Measurements from ENCODE around the gene MLLT10.
"Not testable (repeated sequence)": the region's sequence is repeated elsewhere in the genome, so short reads cannot be mapped to it uniquely, and the experiment has no call there.

The MLLT10 gene

GRCh38 chr10:21707498-21707897 lies 173.5 kb downstream of the MLLT10 start:
- no peak for DNase-seq

- no peak for DNase-seq
Measured at GRCh38 chr10:21712975-21713374, 178.9 kb downstream of the MLLT10 start.

GRCh38 chr10:21715531-21716195 lies 181.6 kb downstream of the MLLT10 start:
- DNase-seq, result no peak

GRCh38 chr10:21717437-21718054 lies 183.5 kb downstream of the MLLT10 start:
- not testable (repeated sequence) for DNase-seq

GRCh38 chr10:21719502-21719901 lies 185.5 kb downstream of the MLLT10 start:
- DNase-seq, result no peak

GRCh38 chr10:21720090-21720489 lies 186.1 kb downstream of the MLLT10 start:
- DNase-seq, result no peak

- no peak for DNase-seq
Measured at GRCh38 chr10:21721000-21721665, 187.1 kb downstream of the MLLT10 start.

- no peak for DNase-seq
Measured at GRCh38 chr10:21722209-21722608, 188.2 kb downstream of the MLLT10 start.

GRCh38 chr10:21724020-21724589 lies 190.1 kb downstream of the MLLT10 start:
- no peak for DNase-seq

- peak; percentile 99 for DNase-seq
Measured at GRCh38 chr10:21724687-21725367, 190.8 kb downstream of the MLLT10 start.

GRCh38 chr10:21726601-21727225 lies 192.7 kb downstream of the MLLT10 start:
- no peak for DNase-seq

GRCh38 chr10:21727452-21728168 lies 193.6 kb downstream of the MLLT10 start:
- DNase-seq, result peak; percentile 41

- DNase-seq, result no peak
Measured at GRCh38 chr10:21728618-21729017, 194.6 kb downstream of the MLLT10 start.

- no peak for DNase-seq
Measured at GRCh38 chr10:21732067-21732772, 198.2 kb downstream of the MLLT10 start.

GRCh38 chr10:21733710-21734109 lies 199.7 kb downstream of the MLLT10 start:
- DNase-seq, result no peak

- DNase-seq, result no peak
Measured at GRCh38 chr10:21737106-21737505, 203.1 kb downstream of the MLLT10 start.

GRCh38 chr10:21740989-21741388 lies 207.0 kb downstream of the MLLT10 start:
- DNase-seq, result no peak

GRCh38 chr10:21742740-21743412 lies 208.8 kb downstream of the MLLT10 start:
- DNase-seq, result no peak

GRCh38 chr10:21744223-21744622 lies 210.2 kb downstream of the MLLT10 start:
- no peak for DNase-seq

GRCh38 chr10:21746118-21746517 lies 212.1 kb downstream of the MLLT10 start:
- no peak for DNase-seq

- DNase-seq, result no peak
Measured at GRCh38 chr10:21747809-21748208, 213.8 kb downstream of the MLLT10 start.

Measured in NCI-H226 (cell line).